Panc1 (cell line): Measurements from ENCODE around the gene ENKD1. TPM values are rescaled to one million over a fixed set of nuclear protein-coding genes. Genes with fewer than 3 reads are reported as not detected.

ENCODE experiments used
- ATAC-seq: fragments of 200-7000 bp; cut with Tn5 transposase; 2 replicates; pipeline ENCODE4 v1.9.1; 2020; ENCODE audit warnings: mild to moderate bottlenecking, moderate library complexity
- BruUV-seq: library from RNA; stranded (reverse); fragments of 400-500 nt; replicated peaks from 2 replicates; lab custom pipeline; 2021; lab: Mats Ljungman, UMichigan
- CTCF ChIA-PET: fragments of 300-600 bp; sonication (Branson Sonifier 250); formaldehyde crosslinking; loops from one replicate; lab custom pipeline; 2022; ENCODE audit warnings: antibody characterized with exemption; lab: Charles Lee
- POLR2A ChIA-PET: fragments of 300-600 bp; sonication (Branson Sonifier 250); formaldehyde crosslinking; loops from one replicate; lab custom pipeline; 2022; ENCODE audit warnings: antibody characterized with exemption; lab: Charles Lee
- DNase-seq: peaks from one replicate; pipeline ENCODE4 v3.0.0-alpha.2; 2010; ENCODE audit warnings: low read depth, low spot score
- H3K27ac ChIP-seq: 2 replicates; pipeline ENCODE4 v1.5.1; 2011; ENCODE audit warnings: mild to moderate bottlenecking, low read length, inconsistent platforms
- H3K27me3 ChIP-seq: fragments of 200-500 bp; sonication (Bioruptor generic); 2 replicates; pipeline ENCODE4 v1.6.0; 2014; ENCODE audit warnings: low read length, inconsistent platforms; ENCODE audit not compliant: control insufficient read depth, insufficient read depth
- H3K36me3 ChIP-seq: fragments of 200-500 bp; sonication (Bioruptor generic); 2 replicates; pipeline ENCODE4 v1.5.1; 2014; ENCODE audit warnings: inconsistent platforms, mild to moderate bottlenecking, low read length, moderate library complexity; ENCODE audit not compliant: control insufficient read depth, insufficient read depth
- H3K4me1 ChIP-seq: 2 replicates; pipeline ENCODE4 v1.5.1; 2011; ENCODE audit warnings: inconsistent platforms, mild to moderate bottlenecking, low read length, moderate library complexity; ENCODE audit not compliant: control insufficient read depth, insufficient read depth
- H3K4me3 ChIP-seq, 2 experiments: 2 replicates each; pipeline ENCODE4 v1.5.1; 2011 to 2012; ENCODE audit warnings: low read depth in 2 of 2, low read length in 2 of 2, mild to moderate bottlenecking in 2 of 2, inconsistent platforms in 1 of 2, moderate library complexity in 1 of 2
- H3K9me3 ChIP-seq: fragments of 200-500 bp; sonication (Bioruptor generic); 2 replicates; pipeline ENCODE4 v1.5.1; 2014; ENCODE audit warnings: low read depth, mild to moderate bottlenecking, inconsistent platforms, low read length, moderate library complexity; ENCODE audit not compliant: control insufficient read depth, insufficient read depth
- POLR2AphosphoS5 ChIP-seq: IDR thresholded peaks from 2 replicates; pipeline ENCODE4 v1.6.1; 2012; ENCODE audit warnings: mild to moderate bottlenecking, low read depth, low read length, moderate library complexity
- SIN3A ChIP-seq: IDR thresholded peaks from 2 replicates; pipeline ENCODE4 v1.6.1; 2012; ENCODE audit warnings: low read depth, mild to moderate bottlenecking, low read length, moderate library complexity, borderline replicate concordance; ENCODE audit not compliant: insufficient read depth
- TCF7L2 ChIP-seq: IDR thresholded peaks from 2 replicates; pipeline ENCODE4 v1.6.1; 2011; ENCODE audit warnings: mild to moderate bottlenecking, low read depth, low read length, inconsistent platforms
- in situ Hi-C: cut with HindIII; loops from 2 replicates; pipeline ENCODE4 v1.10.0; 2016; ENCODE audit warnings: low sequenced_read_pairs, low pct_unique_long_range_greater_than_20kb
- intact Hi-C: fragments of 100-400 bp; cut with micrococcal nuclease; formaldehyde crosslinking; loops from one replicate; pipeline ENCODE4 v1.10.0; 2022; ENCODE audit not compliant: unreplicated experiment
- total RNA-seq: library from RNA; stranded (reverse); gene quantifications from one replicate; pipeline ENCODE4 v1.2.1, GENCODE V29; 2021; ENCODE audit not compliant: unreplicated experiment
- TF ChIP-seq, protein P1 (sequence below): fragments of 450-650 bp; IDR thresholded peaks from 2 replicates; pipeline ENCODE4 v1.5.1; 2017; ENCODE audit warnings: mild to moderate bottlenecking
- TF ChIP-seq, protein P2 (sequence below), 2 experiments: IDR thresholded peaks; 2 replicates each; pipeline ENCODE4 v1.6.1; 2011 to 2012; ENCODE audit warnings: low read depth in 2 of 2, control low read depth in 1 of 2, low read length in 1 of 2, mild to moderate bottlenecking in 1 of 2, moderate library complexity in 1 of 2; ENCODE audit not compliant: insufficient read depth in 1 of 2

ENKD1 gene
- total RNA-seq, 1 experiment from 2014 or later: 14.6 TPM

- ChIA-PET POLR2A (interaction anchor here (0.7 kb wide), 2 partner anchors 39 to 181 kb away, joined by 3 to 11 read pairs; no protein-coding TSS in a partner anchor), CTCF (no interaction called here)
- BruUV-seq: no TSS peak
- intact Hi-C loops (no loop called here), in situ Hi-C loops (no loop called here)
- Histone ChIP-seq H3K9me3 (no peaks in the 10 kb centered on the region), H3K4me3 (no peak overlapping the region), H3K27ac (no peak overlapping the region), H3K36me3 (peaks cover 4% of the 10 kb centered on the region), H3K4me1 (no peaks in the 10 kb centered on the region), H3K27me3 (no peaks in the 10 kb centered on the region)
- TF ChIP-seq, protein P1, sequence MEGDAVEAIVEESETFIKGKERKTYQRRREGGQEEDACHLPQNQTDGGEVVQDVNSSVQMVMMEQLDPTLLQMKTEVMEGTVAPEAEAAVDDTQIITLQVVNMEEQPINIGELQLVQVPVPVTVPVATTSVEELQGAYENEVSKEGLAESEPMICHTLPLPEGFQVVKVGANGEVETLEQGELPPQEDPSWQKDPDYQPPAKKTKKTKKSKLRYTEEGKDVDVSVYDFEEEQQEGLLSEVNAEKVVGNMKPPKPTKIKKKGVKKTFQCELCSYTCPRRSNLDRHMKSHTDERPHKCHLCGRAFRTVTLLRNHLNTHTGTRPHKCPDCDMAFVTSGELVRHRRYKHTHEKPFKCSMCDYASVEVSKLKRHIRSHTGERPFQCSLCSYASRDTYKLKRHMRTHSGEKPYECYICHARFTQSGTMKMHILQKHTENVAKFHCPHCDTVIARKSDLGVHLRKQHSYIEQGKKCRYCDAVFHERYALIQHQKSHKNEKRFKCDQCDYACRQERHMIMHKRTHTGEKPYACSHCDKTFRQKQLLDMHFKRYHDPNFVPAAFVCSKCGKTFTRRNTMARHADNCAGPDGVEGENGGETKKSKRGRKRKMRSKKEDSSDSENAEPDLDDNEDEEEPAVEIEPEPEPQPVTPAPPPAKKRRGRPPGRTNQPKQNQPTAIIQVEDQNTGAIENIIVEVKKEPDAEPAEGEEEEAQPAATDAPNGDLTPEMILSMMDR: no peak
- TF ChIP-seq SIN3A (no peak), TCF7L2 (no peak), POLR2AphosphoS5 (no peak)
- DNase-seq: no peak
- no peak for ATAC-seq
These were observed 48.0 kb upstream of the ENKD1 start for GRCh38 chr16:67714522-67714921.

- intact Hi-C loops (no loop called here), in situ Hi-C loops (no loop called here)
- DNase-seq: no peak
- Histone ChIP-seq H3K4me1 (no peaks in the 10 kb centered on the region), H3K4me3 (no peak overlapping the region), H3K36me3 (peaks cover 4% of the 10 kb centered on the region), H3K27me3 (no peaks in the 10 kb centered on the region), H3K9me3 (no peaks in the 10 kb centered on the region), H3K27ac (no peak overlapping the region)
- CTCF ChIA-PET: no interaction called here
- POLR2A ChIA-PET: interaction anchor here (0.7 kb wide), 2 partner anchors 39 to 180 kb away, joined by 3 to 11 read pairs; no protein-coding TSS in a partner anchor
- BruUV-seq: no TSS peak
- no peak for TF ChIP-seq SIN3A
- TF ChIP-seq, protein P2, sequence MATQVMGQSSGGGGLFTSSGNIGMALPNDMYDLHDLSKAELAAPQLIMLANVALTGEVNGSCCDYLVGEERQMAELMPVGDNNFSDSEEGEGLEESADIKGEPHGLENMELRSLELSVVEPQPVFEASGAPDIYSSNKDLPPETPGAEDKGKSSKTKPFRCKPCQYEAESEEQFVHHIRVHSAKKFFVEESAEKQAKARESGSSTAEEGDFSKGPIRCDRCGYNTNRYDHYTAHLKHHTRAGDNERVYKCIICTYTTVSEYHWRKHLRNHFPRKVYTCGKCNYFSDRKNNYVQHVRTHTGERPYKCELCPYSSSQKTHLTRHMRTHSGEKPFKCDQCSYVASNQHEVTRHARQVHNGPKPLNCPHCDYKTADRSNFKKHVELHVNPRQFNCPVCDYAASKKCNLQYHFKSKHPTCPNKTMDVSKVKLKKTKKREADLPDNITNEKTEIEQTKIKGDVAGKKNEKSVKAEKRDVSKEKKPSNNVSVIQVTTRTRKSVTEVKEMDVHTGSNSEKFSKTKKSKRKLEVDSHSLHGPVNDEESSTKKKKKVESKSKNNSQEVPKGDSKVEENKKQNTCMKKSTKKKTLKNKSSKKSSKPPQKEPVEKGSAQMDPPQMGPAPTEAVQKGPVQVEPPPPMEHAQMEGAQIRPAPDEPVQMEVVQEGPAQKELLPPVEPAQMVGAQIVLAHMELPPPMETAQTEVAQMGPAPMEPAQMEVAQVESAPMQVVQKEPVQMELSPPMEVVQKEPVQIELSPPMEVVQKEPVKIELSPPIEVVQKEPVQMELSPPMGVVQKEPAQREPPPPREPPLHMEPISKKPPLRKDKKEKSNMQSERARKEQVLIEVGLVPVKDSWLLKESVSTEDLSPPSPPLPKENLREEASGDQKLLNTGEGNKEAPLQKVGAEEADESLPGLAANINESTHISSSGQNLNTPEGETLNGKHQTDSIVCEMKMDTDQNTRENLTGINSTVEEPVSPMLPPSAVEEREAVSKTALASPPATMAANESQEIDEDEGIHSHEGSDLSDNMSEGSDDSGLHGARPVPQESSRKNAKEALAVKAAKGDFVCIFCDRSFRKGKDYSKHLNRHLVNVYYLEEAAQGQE (IDR thresholded peaks at IDR 0.05; ENCODE audit: insufficient read depth in 1 of 2, low read depth in 2 of 2, low read length in 1 of 2): no peak
- no peak for TF ChIP-seq TCF7L2
- TF ChIP-seq, protein P1: no peak
- no peak for TF ChIP-seq POLR2AphosphoS5
- no peak for ATAC-seq
These were observed 47.2 kb upstream of the ENKD1 start for GRCh38 chr16:67713647-67714273.
